NCI-H1436 treated with DMSO at 0.1 percent for 48 hours (cell line): Measurements from ENCODE around the gene WASHC2C.
"Not testable (repeated sequence)": the region's sequence is repeated elsewhere in the genome, so short reads cannot be mapped to it uniquely, and the experiment has no call there.

Experiments
- DNase-seq: peaks from one replicate; lab custom pipeline; 2025; lab: John Stamatoyannopoulos, UW

Gene WASHC2C

GRCh38 chr10:45761622-45762021, 34.6 kb downstream of the WASHC2C start:
- not testable (repeated sequence) for DNase-seq

- not testable (repeated sequence) for DNase-seq
Measured at GRCh38 chr10:45763037-45763436, 36.0 kb downstream of the WASHC2C start.

- DNase-seq = not testable (repeated sequence)
Measured at GRCh38 chr10:45768334-45768733, 41.3 kb downstream of the WASHC2C start.

GRCh38 chr10:45771757-45772461, 44.8 kb downstream of the WASHC2C start:
- not testable (repeated sequence) for DNase-seq

- DNase-seq = not testable (repeated sequence)
Measured at GRCh38 chr10:45786217-45786616, 59.2 kb downstream of the WASHC2C start.

GRCh38 chr10:45787212-45787741, 60.2 kb downstream of the WASHC2C start:
- DNase-seq = not testable (repeated sequence)

- not testable (repeated sequence) for DNase-seq
Measured at GRCh38 chr10:45789991-45790390, 62.9 kb downstream of the WASHC2C start.

GRCh38 chr10:45790694-45791426, 63.8 kb downstream of the WASHC2C start:
- not testable (repeated sequence) for DNase-seq

GRCh38 chr10:45794761-45795160, 67.7 kb downstream of the WASHC2C start:
- DNase-seq = not testable (repeated sequence)

GRCh38 chr10:45803060-45804010, 76.3 kb downstream of the WASHC2C start:
- DNase-seq = not testable (repeated sequence)

GRCh38 chr10:45804996-45805395, 77.9 kb downstream of the WASHC2C start:
- DNase-seq = not testable (repeated sequence)

- no peak for DNase-seq
Measured at GRCh38 chr10:45809837-45810236, 82.8 kb downstream of the WASHC2C start.

- no peak for DNase-seq
Measured at GRCh38 chr10:45811075-45811474, 84.0 kb downstream of the WASHC2C start.

GRCh38 chr10:45812959-45813358, 85.9 kb downstream of the WASHC2C start:
- DNase-seq = not testable (repeated sequence)

GRCh38 chr10:45814146-45814545, 87.1 kb downstream of the WASHC2C start:
- DNase-seq = not testable (repeated sequence)

- no peak for DNase-seq
Measured at GRCh38 chr10:45817130-45817859, 90.2 kb downstream of the WASHC2C start.

GRCh38 chr10:45817912-45818311, 90.8 kb downstream of the WASHC2C start:
- DNase-seq = no peak

GRCh38 chr10:45819552-45819951, 92.5 kb downstream of the WASHC2C start:
- DNase-seq = no peak

GRCh38 chr10:45820107-45820830, 93.2 kb downstream of the WASHC2C start:
- not testable (repeated sequence) for DNase-seq

- DNase-seq = not testable (repeated sequence)
Measured at GRCh38 chr10:45822918-45823317, 95.9 kb downstream of the WASHC2C start.
